ENCODE results near the gene L1TD1.

- no peak for TF ChIP-seq POLR2A (IDR thresholded peaks at IDR 0.05; ENCODE audit: borderline replicate concordance, extremely low read depth, insufficient read depth, insufficient read length)
- no peak for TF ChIP-seq CTCF (IDR thresholded peaks at IDR 0.05 in 2 of 3, conservative IDR thresholded peaks at IDR 0.05 in 1 of 3; ENCODE audit: borderline replicate concordance in 1 of 3, insufficient read depth in 1 of 3, low read depth in 2 of 3, low read length in 2 of 3)
- no peak for TF ChIP-seq RAD21 (IDR thresholded peaks at IDR 0.05; ENCODE audit: low read depth)
- no peak for TF ChIP-seq ZNF274 (IDR thresholded peaks at IDR 0.05; ENCODE audit: low read depth, low read length)
- TF ChIP-seq POLR2AphosphoS5 (IDR thresholded peaks at IDR 0.05; ENCODE audit: low read depth, low read length), result no peak
- TF ChIP-seq, protein P1, sequence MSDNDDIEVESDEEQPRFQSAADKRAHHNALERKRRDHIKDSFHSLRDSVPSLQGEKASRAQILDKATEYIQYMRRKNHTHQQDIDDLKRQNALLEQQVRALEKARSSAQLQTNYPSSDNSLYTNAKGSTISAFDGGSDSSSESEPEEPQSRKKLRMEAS (IDR thresholded peaks at IDR 0.05), result no peak
- no peak for TF ChIP-seq YY1 (IDR thresholded peaks at IDR 0.05; ENCODE audit: extremely low read depth, insufficient replicate concordance, low read depth, low read length)
- TF ChIP-seq CEBPB (IDR thresholded peaks at IDR 0.05; ENCODE audit: low read depth), result no peak
- TF ChIP-seq EZH2phosphoT487 (IDR thresholded peaks at IDR 0.05; ENCODE audit: borderline replicate concordance), result no peak
These were observed 1.5 kb downstream of the L1TD1 start for GRCh38 chr1:62196086-62196690.
